ENCODE data around the gene CARNS1.

CARNS1 gene, protein sequence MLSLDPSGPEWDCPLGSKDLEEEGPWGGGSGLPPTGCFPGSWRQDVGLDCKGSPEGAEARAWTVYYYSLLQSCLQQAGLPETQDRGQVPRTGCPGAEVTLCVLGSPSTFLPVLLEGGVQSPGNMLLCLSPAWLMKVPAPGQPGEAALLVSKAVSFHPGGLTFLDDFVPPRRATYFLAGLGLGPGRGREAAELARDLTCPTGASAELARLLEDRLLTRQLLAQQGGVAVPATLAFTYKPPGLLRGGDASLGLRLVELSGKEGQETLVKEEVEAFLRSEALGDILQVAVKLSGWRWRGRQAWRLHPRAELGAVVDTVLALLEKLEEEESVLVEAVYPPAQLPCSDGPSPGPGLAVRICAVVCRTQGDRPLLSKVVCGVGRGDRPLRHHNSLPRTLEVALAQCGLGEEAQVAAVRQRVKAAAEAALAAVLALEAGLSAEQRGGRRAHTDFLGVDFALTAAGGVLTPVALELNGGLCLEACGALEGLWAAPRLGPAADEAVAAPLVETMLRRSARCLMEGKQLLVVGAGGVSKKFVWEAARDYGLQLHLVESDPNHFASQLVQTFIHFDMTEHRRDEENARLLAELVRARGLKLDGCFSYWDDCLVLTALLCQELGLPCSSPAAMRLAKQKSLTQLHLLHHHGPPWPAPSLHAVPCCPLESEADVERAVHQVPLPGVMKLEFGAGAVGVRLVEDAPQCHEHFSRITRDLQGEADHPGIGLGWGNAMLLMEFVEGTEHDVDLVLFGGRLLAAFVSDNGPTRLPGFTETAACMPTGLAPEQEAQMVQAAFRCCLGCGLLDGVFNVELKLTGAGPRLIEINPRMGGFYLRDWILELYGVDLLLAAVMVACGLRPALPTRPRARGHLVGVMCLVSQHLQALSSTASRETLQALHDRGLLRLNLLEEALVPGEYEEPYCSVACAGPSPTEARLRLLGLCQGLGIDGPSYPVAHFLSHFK

DNA sequence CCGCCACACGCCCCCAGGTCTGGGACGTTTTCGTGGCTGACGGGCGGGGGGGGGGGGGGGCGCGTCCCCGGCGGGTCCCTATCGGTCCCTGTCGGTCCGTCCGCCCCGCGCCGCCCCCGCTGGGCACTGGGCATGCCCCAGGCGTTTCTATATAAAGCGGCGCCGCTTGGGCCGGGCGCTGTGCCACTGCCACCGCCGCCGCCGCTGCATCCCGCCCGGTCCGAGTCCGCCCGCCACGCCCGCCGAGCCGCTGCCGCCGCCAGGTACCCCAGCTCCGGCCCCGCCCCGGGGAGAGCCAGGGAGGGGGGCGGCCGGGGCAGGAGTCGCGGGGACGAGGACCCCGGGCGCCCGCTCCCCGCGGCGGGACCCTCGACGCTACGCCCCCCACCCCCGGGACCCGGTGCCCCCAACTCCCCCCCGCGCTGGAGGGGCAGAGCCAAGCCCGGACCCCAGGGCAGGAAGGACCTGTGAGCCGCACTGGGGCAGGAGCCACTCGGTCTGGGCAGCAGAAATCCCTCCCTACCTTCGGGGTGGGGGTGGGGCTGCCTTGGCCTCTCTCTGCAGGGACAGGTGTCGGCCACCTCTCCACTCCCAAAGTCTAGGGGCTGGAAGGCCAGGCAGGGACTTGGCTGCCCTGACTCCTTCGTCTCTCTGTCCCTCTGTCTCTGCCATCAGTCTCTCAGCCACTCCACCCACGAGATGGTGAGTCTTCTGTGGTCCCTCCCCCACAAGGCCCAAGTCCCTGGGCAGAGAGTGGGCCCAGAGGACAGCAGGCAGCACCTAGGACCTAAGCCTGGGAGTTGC is at the start of gene CARNS1:
Gene CARNS1, plus strand, starts transcription at position 178 of the 804 bp plus-strand sequence. Its CDS starts 522 bp downstream, at position 700.
- no peaks in the 10 kb centered on the region for H3K27me3 Mint-ChIP-seq
- DNase-seq: peak; percentile 51
- peak within 1 kb of the TSS; percentile 80 for H3K27ac Mint-ChIP-seq

DNA sequence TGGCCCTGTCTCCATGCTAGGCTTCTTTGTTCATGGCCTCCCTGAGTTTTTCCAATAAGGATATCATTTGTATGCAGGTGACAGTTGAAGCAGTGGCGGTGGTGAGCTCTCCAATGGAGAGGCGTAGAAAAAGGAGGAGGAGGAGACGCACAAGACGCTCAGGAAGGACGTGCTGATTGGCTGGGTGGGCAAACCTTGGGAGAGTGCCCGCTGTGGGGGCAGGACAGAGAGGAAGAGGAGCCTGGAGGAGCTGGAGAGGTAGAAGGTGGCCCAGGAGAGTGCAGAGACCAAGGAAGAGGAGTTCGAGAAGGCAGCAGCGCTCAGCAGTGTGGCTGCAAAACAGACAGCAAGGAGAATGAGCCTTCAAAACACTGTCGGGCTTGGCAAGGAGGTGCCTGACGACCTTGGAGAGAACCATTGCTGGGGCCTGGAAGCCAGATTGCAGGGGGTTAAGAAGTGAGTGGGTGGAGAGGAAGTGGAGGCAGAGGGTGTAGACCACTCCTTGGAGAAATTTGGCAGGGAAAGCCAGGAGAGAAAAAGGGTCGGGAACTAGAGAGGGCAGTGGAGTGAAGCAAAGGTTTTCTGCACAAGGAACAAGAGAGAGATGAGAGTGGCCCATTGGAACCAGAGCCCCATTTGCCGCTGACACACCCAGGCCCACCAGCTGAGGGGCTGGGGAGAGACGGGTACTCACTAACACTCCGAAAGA is 49.6 kb upstream of the CARNS1 start:
- Mint-ChIP-seq H3K27me3 (peaks cover 4% of the 10 kb centered on the region), H3K9me3 (no peaks in the 10 kb centered on the region), H3K36me3 (ENCODE audit: low read depth) (no peaks in the 10 kb centered on the region), H3K27ac (no peak overlapping the region), H3K4me1 (ENCODE audit: low read depth) (peaks cover 48% of the 10 kb centered on the region), H3K4me3 (no peak overlapping the region)
- no peak for DNase-seq

More for the DNA sequence above, at the start of gene CARNS1:
- Mint-ChIP-seq H3K36me3 (ENCODE audit: low read depth) (peaks cover under 1% of the 10 kb centered on the region), H3K4me3 (peak within 1 kb of the TSS; percentile 68), H3K4me1 (ENCODE audit: low read depth) (peaks cover 74% of the 10 kb centered on the region), H3K9me3 (no peaks in the 10 kb centered on the region)

DNA sequence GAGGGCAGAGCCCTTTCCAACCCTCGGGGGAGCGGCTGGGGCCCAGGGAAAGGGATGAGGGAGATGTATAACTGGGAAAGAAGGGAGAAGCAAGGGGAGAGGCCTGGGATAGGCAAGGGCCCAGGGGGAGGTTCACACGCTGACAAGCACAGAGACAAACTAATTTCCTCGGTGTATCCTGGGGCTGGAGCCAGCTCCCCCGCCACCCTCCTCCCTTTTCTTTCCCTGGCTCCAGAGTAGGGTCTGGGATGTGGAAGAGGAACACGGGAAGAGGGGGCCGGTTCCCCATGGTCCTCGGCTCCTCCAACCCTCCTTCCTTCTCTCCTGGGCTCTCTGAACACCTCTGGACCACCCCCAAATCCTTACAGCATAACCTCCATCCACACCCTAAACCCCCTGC is 48.9 kb upstream of the CARNS1 start:
- Mint-ChIP-seq H3K9me3 (no peaks in the 10 kb centered on the region), H3K27me3 (peaks cover 9% of the 10 kb centered on the region), H3K36me3 (ENCODE audit: low read depth) (no peaks in the 10 kb centered on the region), H3K4me3 (no peak overlapping the region), H3K4me1 (ENCODE audit: low read depth) (peaks cover 54% of the 10 kb centered on the region), H3K27ac (no peak overlapping the region)
- DNase-seq: no peak

DNA sequence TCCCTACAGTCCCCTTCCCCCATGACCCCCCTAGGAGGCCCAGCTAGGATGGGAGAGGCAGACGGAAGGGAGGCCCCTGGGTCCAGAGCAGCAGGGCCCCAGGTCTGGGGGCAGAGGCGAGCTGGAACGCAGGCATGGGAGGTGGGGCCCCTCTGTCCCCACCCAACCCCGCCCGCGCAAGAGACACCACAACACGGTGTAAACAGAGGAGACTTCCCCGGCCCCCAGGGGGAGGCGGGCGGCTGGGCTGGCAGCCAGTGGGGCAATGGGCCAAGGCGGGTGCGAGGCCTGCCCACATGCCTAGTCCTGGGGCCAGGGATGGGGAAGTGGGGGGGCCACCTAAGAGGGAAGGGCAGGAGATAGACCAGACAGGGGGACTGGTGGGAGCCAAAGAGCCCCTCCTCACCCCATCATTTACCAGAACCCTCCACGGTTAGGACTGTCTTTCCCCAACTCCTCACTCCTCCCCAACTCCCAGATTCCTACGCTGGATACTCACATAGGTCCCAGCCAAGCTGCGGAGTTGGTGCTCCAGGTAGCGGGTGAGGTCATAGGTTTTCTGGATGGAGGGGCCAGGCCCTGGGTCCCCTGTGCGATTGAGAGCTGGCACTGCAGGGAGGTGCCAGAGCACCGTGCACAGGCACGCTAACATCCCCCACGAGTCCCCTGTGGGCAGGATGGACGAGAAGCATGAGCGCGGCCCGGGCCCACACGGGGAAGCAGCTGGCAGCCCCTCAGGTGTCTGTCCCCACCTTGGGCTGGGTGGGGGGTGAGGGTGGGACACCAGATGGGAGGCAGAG is 48.3 kb upstream of the CARNS1 start:
- Mint-ChIP-seq H3K4me3 (no peak overlapping the region), H3K9me3 (no peaks in the 10 kb centered on the region), H3K27ac (no peak overlapping the region), H3K36me3 (ENCODE audit: low read depth) (no peaks in the 10 kb centered on the region), H3K27me3 (peaks cover 14% of the 10 kb centered on the region), H3K4me1 (ENCODE audit: low read depth) (peaks cover 58% of the 10 kb centered on the region)
- DNase-seq: no peak

DNA sequence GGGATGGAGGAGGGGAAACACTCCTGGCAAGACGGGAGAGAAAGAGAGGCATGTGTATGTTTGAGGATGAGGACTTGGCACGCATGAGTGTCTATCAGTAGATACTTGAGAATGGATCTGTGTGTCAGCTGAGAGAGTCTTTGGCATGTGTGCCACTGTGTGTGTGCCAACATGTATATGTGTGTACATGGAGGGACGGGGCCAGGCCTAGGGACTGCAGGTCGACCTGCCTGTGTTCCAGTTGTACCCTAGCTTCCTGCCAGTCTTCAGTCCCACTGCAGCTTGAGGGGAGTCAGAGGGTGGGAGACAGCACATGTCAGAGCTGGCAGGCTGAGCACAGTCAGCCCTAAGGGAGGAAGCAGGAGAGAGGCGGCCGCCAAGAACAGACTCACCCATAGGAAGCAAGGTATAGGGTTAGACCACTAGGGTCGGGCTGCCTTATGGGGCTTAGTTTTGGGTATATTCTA is 47.7 kb upstream of the CARNS1 start:
- H3K27ac Mint-ChIP-seq: no peak overlapping the region
- no peak for DNase-seq
- H3K36me3 Mint-ChIP-seq (ENCODE audit: low read depth): no peaks in the 10 kb centered on the region
- peaks cover 14% of the 10 kb centered on the region for H3K27me3 Mint-ChIP-seq
- H3K9me3 Mint-ChIP-seq: no peaks in the 10 kb centered on the region
- peaks cover 58% of the 10 kb centered on the region for H3K4me1 Mint-ChIP-seq (ENCODE audit: low read depth)
- no peak overlapping the region for H3K4me3 Mint-ChIP-seq

DNA sequence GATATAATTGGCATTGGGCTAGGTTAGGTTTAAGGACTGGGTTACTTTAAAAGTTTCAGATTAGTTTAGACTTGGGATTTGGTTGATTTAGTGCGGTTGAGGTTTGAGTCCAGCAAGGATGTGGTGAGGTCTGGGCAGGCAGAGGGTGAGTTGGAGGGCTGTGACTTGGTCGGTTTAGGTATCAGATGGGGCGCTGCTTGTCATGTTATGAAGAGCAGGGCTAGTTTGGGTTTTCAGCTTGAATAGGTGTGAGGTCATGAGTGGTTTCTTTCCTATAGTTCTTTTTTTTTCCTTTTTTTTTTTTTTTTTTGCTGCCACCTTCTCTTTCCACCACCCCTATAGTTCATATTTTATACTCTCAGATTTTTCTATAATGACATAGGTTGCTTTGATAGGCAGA is 46.9 kb upstream of the CARNS1 start:
- no peak for DNase-seq
- H3K9me3 Mint-ChIP-seq: no peaks in the 10 kb centered on the region
- H3K27me3 Mint-ChIP-seq: peaks cover 14% of the 10 kb centered on the region
- H3K27ac Mint-ChIP-seq: peak overlapping the region; percentile 58
- H3K4me1 Mint-ChIP-seq (ENCODE audit: low read depth): peaks cover 58% of the 10 kb centered on the region
- no peaks in the 10 kb centered on the region for H3K36me3 Mint-ChIP-seq (ENCODE audit: low read depth)
- H3K4me3 Mint-ChIP-seq: no peak overlapping the region

DNA sequence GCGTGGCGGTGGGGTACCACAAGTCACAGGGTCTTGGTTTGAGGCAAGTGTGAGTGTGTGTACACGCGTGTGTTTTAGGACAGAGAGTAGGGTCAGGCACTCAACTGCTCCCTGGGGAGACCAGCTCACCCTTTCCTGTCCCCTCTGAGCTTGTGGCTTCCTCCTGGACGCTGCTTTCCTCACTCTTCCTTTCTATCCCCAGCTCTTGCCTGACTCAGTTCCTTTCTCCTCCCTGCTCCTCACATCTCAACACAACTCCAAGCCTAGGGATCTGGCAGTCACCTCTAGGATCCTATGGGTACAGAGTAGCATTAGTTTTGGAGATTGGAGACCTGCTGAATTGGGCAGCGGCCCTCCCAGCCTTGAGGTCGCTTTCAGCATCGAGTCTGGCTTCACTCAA is 46.2 kb upstream of the CARNS1 start:
- DNase-seq: no peak
- no peaks in the 10 kb centered on the region for H3K36me3 Mint-ChIP-seq (ENCODE audit: low read depth)
- H3K9me3 Mint-ChIP-seq: no peaks in the 10 kb centered on the region
- peak overlapping the region; percentile 5 for H3K27ac Mint-ChIP-seq
- peaks cover 57% of the 10 kb centered on the region for H3K4me1 Mint-ChIP-seq (ENCODE audit: low read depth)
- peaks cover 18% of the 10 kb centered on the region for H3K27me3 Mint-ChIP-seq
- no peak overlapping the region for H3K4me3 Mint-ChIP-seq

DNA sequence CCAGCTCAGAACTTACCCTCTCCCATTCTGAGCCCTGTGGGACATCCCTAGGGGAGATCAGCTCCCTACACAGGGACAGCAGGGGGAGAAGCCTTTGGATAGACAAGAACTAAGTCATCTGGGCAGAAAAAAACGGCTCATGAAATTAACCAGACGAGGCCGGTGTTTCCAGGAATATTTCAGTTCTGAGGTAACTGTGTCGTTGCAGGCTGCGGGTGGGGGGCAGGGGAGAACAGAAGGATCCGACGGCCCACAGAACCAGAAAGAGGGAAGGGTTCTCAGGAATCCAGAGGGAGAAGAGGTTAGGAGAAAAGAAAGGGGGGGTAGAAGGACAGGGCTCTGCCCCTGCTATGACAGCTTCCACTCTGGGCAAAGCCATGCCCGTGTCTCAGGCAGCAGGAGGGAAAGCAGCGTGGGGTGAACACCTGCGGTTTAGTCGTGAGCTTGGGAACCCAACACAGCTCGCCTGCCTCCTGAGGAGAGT is 45.6 kb upstream of the CARNS1 start:
- H3K9me3 Mint-ChIP-seq: no peaks in the 10 kb centered on the region
- H3K4me1 Mint-ChIP-seq (ENCODE audit: low read depth): peaks cover 57% of the 10 kb centered on the region
- H3K36me3 Mint-ChIP-seq (ENCODE audit: low read depth): no peaks in the 10 kb centered on the region
- DNase-seq: no peak
- H3K27ac Mint-ChIP-seq: no peak overlapping the region
- H3K4me3 Mint-ChIP-seq: no peak overlapping the region
- peaks cover 24% of the 10 kb centered on the region for H3K27me3 Mint-ChIP-seq

DNA sequence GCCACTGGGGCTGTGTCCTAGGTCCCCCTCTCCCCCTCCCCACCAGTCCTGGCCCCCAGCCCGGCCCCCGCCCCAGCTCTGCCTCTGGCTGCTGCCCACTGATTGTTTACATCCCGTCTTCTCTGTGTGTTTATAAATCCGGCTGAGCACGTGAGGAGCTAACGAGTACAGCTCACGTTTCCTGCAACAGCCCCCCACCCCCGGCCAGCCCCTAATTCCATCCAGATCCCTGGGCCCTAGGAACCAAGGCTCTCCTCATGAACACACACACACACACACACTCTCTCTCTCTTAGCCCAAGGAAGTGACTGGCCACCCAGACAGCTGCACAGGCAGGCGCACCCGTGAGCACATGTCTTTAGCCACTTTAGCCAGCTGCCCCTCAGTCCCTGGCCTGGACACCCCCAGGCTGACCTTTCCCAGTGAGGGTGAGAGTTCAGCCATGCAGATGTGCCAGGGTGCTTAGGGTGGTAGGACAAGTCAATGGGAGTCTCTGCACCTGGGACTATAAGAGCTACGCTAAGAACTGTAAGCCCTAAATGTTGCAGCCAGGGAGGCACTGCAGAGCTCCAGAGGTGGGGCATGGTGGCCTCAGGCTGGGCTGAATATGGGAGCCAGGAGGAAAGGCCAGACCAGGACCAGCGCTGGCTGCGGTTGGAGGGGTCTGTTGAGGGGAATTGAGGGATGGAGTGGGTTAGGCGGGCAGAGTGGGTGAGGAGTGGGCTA is 45.0 kb upstream of the CARNS1 start:
- no peak overlapping the region for H3K27ac Mint-ChIP-seq
- peaks cover 55% of the 10 kb centered on the region for H3K4me1 Mint-ChIP-seq (ENCODE audit: low read depth)

DNA sequence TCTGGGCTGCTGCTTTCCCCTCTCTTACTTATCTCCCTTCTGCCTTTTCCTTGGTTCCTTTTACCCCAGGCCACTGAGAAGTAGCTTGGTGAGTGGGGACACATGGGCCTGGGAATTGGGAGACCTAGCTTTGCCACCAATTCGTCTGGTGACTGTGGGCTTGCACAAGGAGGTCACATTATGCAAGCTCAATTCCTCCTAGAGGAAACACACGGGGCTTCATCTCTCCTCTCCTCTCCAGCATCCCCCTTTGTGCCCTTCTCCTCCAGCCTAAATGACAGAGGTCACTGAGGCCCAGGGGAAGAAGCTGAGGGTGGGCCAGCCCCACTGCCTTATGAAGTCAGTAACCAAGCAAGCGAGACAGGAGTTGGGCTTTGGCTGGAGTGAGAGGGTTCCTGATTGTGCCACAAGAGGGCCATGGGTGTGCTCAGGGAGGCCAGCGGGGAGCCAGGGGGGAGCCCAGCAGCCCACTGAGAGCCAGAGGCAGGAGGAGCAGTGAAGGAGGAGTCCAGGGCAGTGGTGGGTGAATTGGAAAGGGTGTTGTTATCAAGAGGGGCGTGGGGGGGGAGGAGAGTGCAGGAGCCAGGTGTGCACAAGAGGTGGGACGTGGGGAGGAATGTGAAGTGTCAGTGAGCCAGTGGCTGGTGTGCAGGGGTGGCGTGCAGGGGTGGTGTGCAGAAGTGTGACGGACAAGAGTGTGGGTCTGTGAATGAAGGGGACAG is 44.1 kb upstream of the CARNS1 start:
- Mint-ChIP-seq H3K27me3 (peaks cover 27% of the 10 kb centered on the region), H3K27ac (peak overlapping the region; percentile 24)

More for the DNA sequence above, 45.0 kb upstream of the CARNS1 start:
- no peak for DNase-seq
- Mint-ChIP-seq H3K27me3 (peaks cover 24% of the 10 kb centered on the region), H3K4me3 (no peak overlapping the region), H3K9me3 (no peaks in the 10 kb centered on the region), H3K36me3 (ENCODE audit: low read depth) (no peaks in the 10 kb centered on the region)

DNA sequence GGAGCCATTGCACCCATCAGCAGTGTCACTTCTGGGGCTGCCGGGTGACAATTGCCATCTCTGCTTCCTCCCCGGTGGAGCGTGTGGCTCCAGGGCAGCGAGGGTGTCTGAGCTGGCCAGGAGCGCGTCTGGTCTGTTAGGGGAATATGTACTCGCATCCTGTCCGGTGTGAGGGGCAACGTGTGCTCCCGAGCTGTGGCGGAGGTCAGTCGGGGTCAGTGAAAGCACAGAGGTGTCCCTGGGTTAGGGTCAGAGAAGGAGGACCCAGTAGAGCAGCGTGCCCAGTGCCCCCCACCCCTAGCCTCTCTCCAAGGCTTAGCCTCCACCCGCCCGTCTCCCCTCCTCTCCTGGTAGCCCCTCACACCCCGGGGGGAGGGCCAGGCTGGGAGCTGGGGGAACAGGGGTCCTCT is 43.6 kb upstream of the CARNS1 start:
- H3K27ac Mint-ChIP-seq: peak overlapping the region; percentile 24
- no peaks in the 10 kb centered on the region for H3K36me3 Mint-ChIP-seq (ENCODE audit: low read depth)
- peaks cover 31% of the 10 kb centered on the region for H3K27me3 Mint-ChIP-seq
- H3K4me3 Mint-ChIP-seq: peak overlapping the region; percentile 66
- H3K4me1 Mint-ChIP-seq (ENCODE audit: low read depth): peaks cover 55% of the 10 kb centered on the region
- no peaks in the 10 kb centered on the region for H3K9me3 Mint-ChIP-seq
- no peak for DNase-seq

More for the DNA sequence above, 44.1 kb upstream of the CARNS1 start:
- peak; percentile 50 for DNase-seq
- Mint-ChIP-seq H3K4me1 (ENCODE audit: low read depth) (peaks cover 55% of the 10 kb centered on the region), H3K9me3 (no peaks in the 10 kb centered on the region), H3K4me3 (peak overlapping the region; percentile 66), H3K36me3 (ENCODE audit: low read depth) (no peaks in the 10 kb centered on the region)
